Osteoblast (primary cell): ENCODE results near the gene EFCAB5. TPM values are rescaled to one million over a fixed set of nuclear protein-coding genes. Genes with fewer than 3 reads are reported as not detected.

Experiments used
- DNase-seq: peaks from one replicate; pipeline ENCODE4 v3.0.0; 2011; ENCODE audit warnings: low spot score, mixed read lengths; ENCODE audit not compliant: insufficient read length; ENCODE audit errors: missing footprints
- H2AFZ ChIP-seq: 2 replicates; pipeline ENCODE4 v1.6.0; 2011; ENCODE audit warnings: mild to moderate bottlenecking, low read length
- H3K27ac ChIP-seq: 2 replicates; pipeline ENCODE4 v1.5.1; 2011; ENCODE audit warnings: mild to moderate bottlenecking, low read depth, low read length, moderate library complexity
- H3K27me3 ChIP-seq: 2 replicates; pipeline ENCODE4 v1.6.0; 2012; ENCODE audit warnings: mild to moderate bottlenecking, control low read depth, inconsistent platforms, low read length, moderate library complexity; ENCODE audit not compliant: insufficient read depth
- H3K36me3 ChIP-seq: 2 replicates; pipeline ENCODE4 v1.5.1; 2011; ENCODE audit warnings: mild to moderate bottlenecking, low read length, control low read depth, moderate library complexity; ENCODE audit not compliant: insufficient read depth
- H3K4me1 ChIP-seq: 2 replicates; pipeline ENCODE4 v1.5.1; 2011; ENCODE audit warnings: mild to moderate bottlenecking, low read length, control low read depth, moderate library complexity; ENCODE audit not compliant: insufficient read depth
- H3K4me2 ChIP-seq: 2 replicates; pipeline ENCODE4 v1.6.0; 2011; ENCODE audit warnings: mild to moderate bottlenecking, low read length; ENCODE audit not compliant: insufficient read depth
- H3K4me3 ChIP-seq: fragments of 200-600 bp; sonication (generic); 3 replicates; pipeline ENCODE4 v1.5.1; 2012; ENCODE audit warnings: mild to moderate bottlenecking, low read length, inconsistent platforms; ENCODE audit not compliant: insufficient read depth
- H3K79me2 ChIP-seq: 2 replicates; pipeline ENCODE4 v1.6.0; 2012; ENCODE audit warnings: mild to moderate bottlenecking, low read length, control low read depth, inconsistent platforms; ENCODE audit not compliant: insufficient read depth
- H3K9me3 ChIP-seq: 2 replicates; pipeline ENCODE4 v1.5.1; 2011; ENCODE audit warnings: low read depth, low read length, control low read depth
- H4K20me1 ChIP-seq: 2 replicates; pipeline ENCODE4 v1.6.0; 2012; ENCODE audit warnings: mild to moderate bottlenecking, low read length, control low read depth; ENCODE audit not compliant: insufficient read depth
- total RNA-seq: library from RNA; depleted of rRNA; stranded (reverse); fragments of >200 nt; gene quantifications from 2 replicates; pipeline ENCODE4 v1.2.3, GENCODE V29; 2012
- TF ChIP-seq, protein P1 (sequence below): IDR thresholded peaks from 2 replicates; pipeline ENCODE4 v1.5.1; 2011; ENCODE audit warnings: mild to moderate bottlenecking, low read depth, low read length, moderate library complexity; ENCODE audit errors: extremely low read depth

The EFCAB5 gene
- total RNA-seq, 1 donor = 0.36 TPM

DNA sequence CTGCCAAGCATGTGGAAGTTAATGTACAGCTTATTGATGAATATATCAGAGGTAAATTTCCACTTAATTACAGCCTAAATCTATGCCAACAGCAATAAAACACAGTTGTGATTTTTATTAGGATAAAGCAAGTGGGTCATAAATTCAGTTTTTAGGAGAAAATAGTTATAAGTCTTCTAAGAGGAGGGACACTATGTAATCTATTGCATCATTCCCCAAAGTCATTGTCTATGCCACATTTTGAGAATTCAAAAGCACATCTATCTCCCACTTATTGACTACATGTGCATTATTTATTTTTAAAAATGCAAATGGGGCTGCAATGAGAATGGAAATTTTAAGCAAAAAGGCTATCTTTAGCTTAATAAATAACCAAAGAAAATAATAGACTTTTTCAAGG is 151.5 kb downstream of the EFCAB5 start:
- no peaks in the 10 kb centered on the region for H3K9me3 ChIP-seq
- H2AFZ ChIP-seq = no peak overlapping the region
- H3K4me1 ChIP-seq = peaks cover 23% of the 10 kb centered on the region
- no peak overlapping the region for H3K4me2 ChIP-seq
- no peaks in the 10 kb centered on the region for H4K20me1 ChIP-seq
- TF ChIP-seq, protein P1, sequence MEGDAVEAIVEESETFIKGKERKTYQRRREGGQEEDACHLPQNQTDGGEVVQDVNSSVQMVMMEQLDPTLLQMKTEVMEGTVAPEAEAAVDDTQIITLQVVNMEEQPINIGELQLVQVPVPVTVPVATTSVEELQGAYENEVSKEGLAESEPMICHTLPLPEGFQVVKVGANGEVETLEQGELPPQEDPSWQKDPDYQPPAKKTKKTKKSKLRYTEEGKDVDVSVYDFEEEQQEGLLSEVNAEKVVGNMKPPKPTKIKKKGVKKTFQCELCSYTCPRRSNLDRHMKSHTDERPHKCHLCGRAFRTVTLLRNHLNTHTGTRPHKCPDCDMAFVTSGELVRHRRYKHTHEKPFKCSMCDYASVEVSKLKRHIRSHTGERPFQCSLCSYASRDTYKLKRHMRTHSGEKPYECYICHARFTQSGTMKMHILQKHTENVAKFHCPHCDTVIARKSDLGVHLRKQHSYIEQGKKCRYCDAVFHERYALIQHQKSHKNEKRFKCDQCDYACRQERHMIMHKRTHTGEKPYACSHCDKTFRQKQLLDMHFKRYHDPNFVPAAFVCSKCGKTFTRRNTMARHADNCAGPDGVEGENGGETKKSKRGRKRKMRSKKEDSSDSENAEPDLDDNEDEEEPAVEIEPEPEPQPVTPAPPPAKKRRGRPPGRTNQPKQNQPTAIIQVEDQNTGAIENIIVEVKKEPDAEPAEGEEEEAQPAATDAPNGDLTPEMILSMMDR = no peak
- no peak for DNase-seq
- no peaks in the 10 kb centered on the region for H3K27me3 ChIP-seq
- no peaks in the 10 kb centered on the region for H3K79me2 ChIP-seq
- H3K27ac ChIP-seq = no peak overlapping the region
- no peak overlapping the region for H3K4me3 ChIP-seq
- no peaks in the 10 kb centered on the region for H3K36me3 ChIP-seq

GRCh38 chr17:30093463-30094147 is 152.2 kb downstream of the EFCAB5 start:
- peak; percentile 71 for DNase-seq
- no peaks in the 10 kb centered on the region for H3K27me3 ChIP-seq
- H3K4me3 ChIP-seq = no peak overlapping the region
- peaks cover 23% of the 10 kb centered on the region for H3K4me1 ChIP-seq
- H4K20me1 ChIP-seq = no peaks in the 10 kb centered on the region
- H3K79me2 ChIP-seq = no peaks in the 10 kb centered on the region
- H2AFZ ChIP-seq = peak overlapping the region; percentile 86
- H3K4me2 ChIP-seq = peak overlapping the region; percentile 63
- no peaks in the 10 kb centered on the region for H3K9me3 ChIP-seq
- H3K27ac ChIP-seq = no peak overlapping the region
- TF ChIP-seq, protein P1 = peak; percentile 77
- H3K36me3 ChIP-seq = no peaks in the 10 kb centered on the region

DNA sequence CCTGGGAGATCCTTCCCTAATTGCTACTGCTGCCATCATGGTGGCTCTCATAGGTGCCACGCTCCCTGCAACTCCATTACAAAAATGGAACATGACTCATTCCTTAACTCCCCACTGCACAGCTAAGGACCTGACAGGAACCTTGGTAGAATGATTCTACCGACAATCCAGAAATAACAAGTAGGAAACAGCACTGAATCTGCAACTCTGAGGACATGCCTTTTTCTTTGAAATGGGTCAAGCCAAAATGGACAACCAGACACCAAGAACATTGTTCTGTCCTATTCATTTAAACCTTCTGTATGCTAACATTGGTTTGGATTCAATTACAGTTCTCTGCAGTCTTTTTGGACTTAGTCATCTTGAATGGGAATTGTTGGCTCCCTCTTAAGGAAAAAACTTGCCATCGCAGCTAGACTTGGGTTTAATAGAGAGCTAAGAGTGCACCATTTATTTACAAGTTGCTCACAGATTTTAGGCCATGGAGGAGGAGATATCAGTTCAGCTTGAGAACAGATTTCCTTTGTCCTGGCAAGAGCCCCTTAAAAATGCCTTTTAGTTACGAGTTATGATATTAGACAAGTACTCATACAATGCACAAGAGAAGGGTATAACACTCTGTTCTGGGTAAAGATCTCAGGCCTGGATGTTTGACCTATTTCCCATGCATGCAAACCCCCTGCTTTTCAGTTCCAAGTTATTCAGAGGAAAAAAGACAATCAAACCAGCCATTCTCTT is 154.2 kb downstream of the EFCAB5 start:
- Histone ChIP-seq H3K27ac (no peak overlapping the region), H3K36me3 (no peaks in the 10 kb centered on the region), H2AFZ (peak overlapping the region; percentile 43), H3K4me2 (peak overlapping the region; percentile 50), H3K4me3 (no peak overlapping the region), H3K4me1 (peaks cover 23% of the 10 kb centered on the region), H4K20me1 (no peaks in the 10 kb centered on the region), H3K79me2 (no peaks in the 10 kb centered on the region), H3K27me3 (peaks cover 7% of the 10 kb centered on the region), H3K9me3 (no peaks in the 10 kb centered on the region)
- peak; percentile 53 for DNase-seq
- TF ChIP-seq, protein P1 = peak; percentile 61

DNA sequence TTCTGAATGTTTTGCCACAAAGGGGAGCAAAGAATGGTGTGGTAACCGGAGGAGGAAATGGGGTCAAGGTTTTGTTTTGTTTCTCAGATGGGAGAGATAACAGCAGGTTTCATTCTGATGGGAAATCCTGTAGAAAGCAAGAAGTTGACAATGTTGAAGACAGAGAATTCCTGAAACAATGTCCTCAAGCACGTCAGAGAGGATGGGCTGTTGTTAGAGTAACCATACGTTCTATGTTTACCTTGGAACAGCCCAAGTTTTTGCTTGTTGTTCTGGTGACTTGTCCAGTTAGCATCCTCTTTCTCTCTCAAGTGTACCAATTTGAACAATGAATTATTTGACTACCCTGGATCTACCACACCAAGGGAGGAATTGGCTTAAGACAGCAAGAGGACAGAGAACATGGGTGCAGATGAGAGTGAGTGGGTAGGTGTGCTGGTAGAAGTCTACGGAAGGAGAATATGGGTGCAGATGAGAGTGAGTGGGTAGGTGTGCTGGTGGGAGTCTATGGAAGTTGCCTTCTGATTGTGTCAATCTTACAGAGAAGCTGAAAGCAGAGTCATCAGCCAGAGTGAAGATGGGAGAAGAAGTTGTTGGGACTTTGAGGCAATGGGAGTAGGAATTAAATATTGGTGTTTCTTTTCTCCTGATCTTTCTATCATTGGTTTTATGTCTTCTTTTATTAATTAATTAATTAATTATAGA is 160.4 kb downstream of the EFCAB5 start:
- Histone ChIP-seq H3K4me1 (peaks cover 9% of the 10 kb centered on the region), H3K4me2 (no peak overlapping the region), H3K27ac (no peak overlapping the region), H3K79me2 (no peaks in the 10 kb centered on the region), H3K36me3 (no peaks in the 10 kb centered on the region), H3K9me3 (no peaks in the 10 kb centered on the region), H3K4me3 (no peak overlapping the region), H3K27me3 (peaks cover 14% of the 10 kb centered on the region), H4K20me1 (no peaks in the 10 kb centered on the region), H2AFZ (no peak overlapping the region)
- TF ChIP-seq, protein P1 = no peak
- DNase-seq = no peak
